B cell (primary cell): Measurements from ENCODE around the gene DNAH8. TPM values are rescaled to one million over a fixed set of nuclear protein-coding genes. Genes with fewer than 3 reads are reported as not detected.

Experiments
- ATAC-seq: fragments of 200-7000 bp; cut with Tn5 transposase; one replicate; pipeline ENCODE4 v1.10.0; 2021; ENCODE audit warnings: low read depth, mild to moderate bottlenecking, moderate number of reproducible peaks, moderate library complexity
- CTCF ChIA-PET: fragments of 350-600 bp; sonication (Branson Sonifier 250); formaldehyde crosslinking; loops from one replicate; lab custom pipeline; 2021; ENCODE audit warnings: antibody characterized with exemption, inconsistent platforms; lab: Charles Lee
- POLR2A ChIA-PET: fragments of 350-600 bp; sonication (Branson Sonifier 250); formaldehyde crosslinking; loops from one replicate; lab custom pipeline; 2021; ENCODE audit warnings: antibody characterized with exemption; lab: Charles Lee
- DNase-seq: peaks from one replicate; pipeline ENCODE4 v3.0.0; 2013
- H2AFZ ChIP-seq: 2 replicates; pipeline ENCODE4 v1.6.1; 2012; ENCODE audit warnings: mild to moderate bottlenecking, low read depth, low read length; ENCODE audit not compliant: insufficient read depth, poor library complexity, severe bottlenecking
- H3K27ac ChIP-seq, 2 donors: 1 replicate in 1 of 2; 2 replicates in 1 of 2; pipeline ENCODE4 v1.5.1; 2012 to 2013; ENCODE audit warnings: low read length in 2 of 2, mild to moderate bottlenecking in 2 of 2, moderate library complexity in 1 of 2
- H3K27me3 ChIP-seq, 4 experiments: fragments of 200-600 bp in 1 of 4; sonication (generic) in 1 of 4; replicated peaks in 1 of 4; 1 replicate in 2 of 4; 2 replicates in 2 of 4; pipeline versions ENCODE4 v1.6.1 to v1.7.0; 2013 to 2016; ENCODE audit warnings: low read length in 3 of 4, mild to moderate bottlenecking in 2 of 4, mixed read lengths in 1 of 4, moderate library complexity in 1 of 4; ENCODE audit not compliant: insufficient read depth in 4 of 4, control insufficient read depth in 3 of 4; ENCODE audit errors: control extremely low read depth in 1 of 4
- H3K36me3 ChIP-seq, 2 experiments: replicated peaks in 1 of 2; 1 replicate in 1 of 2; 2 replicates in 1 of 2; pipeline versions ENCODE4 v1.6.1 to v1.7.1; 2013; ENCODE audit warnings: low read length in 1 of 2; ENCODE audit not compliant: insufficient read depth in 2 of 2, control insufficient read depth in 1 of 2; ENCODE audit errors: control extremely low read depth in 1 of 2, extremely low read depth in 1 of 2
- H3K4me1 ChIP-seq, 2 donors: fragments of 200-600 bp in 1 of 2; sonication (generic) in 1 of 2; 1 replicate in 1 of 2; 2 replicates in 1 of 2; pipeline versions ENCODE4 v1.5.1 to v1.6.1; 2013 to 2017; ENCODE audit warnings: low read length in 2 of 2; ENCODE audit not compliant: control insufficient read depth in 2 of 2, insufficient read depth in 2 of 2
- H3K4me2 ChIP-seq: replicated peaks from 2 replicates; pipeline ENCODE3; 2012; ENCODE audit warnings: mild to moderate bottlenecking, low read depth, low read length; ENCODE audit not compliant: poor library complexity, severe bottlenecking
- H3K4me3 ChIP-seq, 5 experiments: fragments of 200-600 bp in 1 of 5; sonication (generic) in 1 of 5; 1 replicate in 3 of 5; 2 replicates in 2 of 5; pipeline versions ENCODE4 v1.5.1 to v1.7.0; 2011 to 2016; ENCODE audit warnings: low read length in 4 of 5, mild to moderate bottlenecking in 4 of 5, low read depth in 2 of 5, control low read depth in 1 of 5, moderate library complexity in 1 of 5; ENCODE audit not compliant: insufficient read depth in 1 of 5; ENCODE audit errors: control extremely low read depth in 1 of 5, extremely low read depth in 1 of 5
- H3K79me2 ChIP-seq: fragments of 200-600 bp; sonication (generic); one replicate; pipeline ENCODE4 v1.6.0; 2016; ENCODE audit warnings: low read length; ENCODE audit not compliant: control insufficient read depth, insufficient read depth
- H3K9ac ChIP-seq: fragments of 200-600 bp; sonication (generic); 2 replicates; pipeline ENCODE4 v1.6.1; 2017; ENCODE audit warnings: mild to moderate bottlenecking, low read length, moderate library complexity
- H3K9me3 ChIP-seq, 3 donors: one replicate each; pipeline versions ENCODE4 v1.6.1 to v1.7.1; 2013; ENCODE audit warnings: low read length in 2 of 3; ENCODE audit not compliant: control insufficient read depth in 2 of 3, insufficient read depth in 1 of 3; ENCODE audit errors: control extremely low read depth in 1 of 3
- H4K20me1 ChIP-seq: 2 replicates; pipeline ENCODE4 v1.6.0; 2012; ENCODE audit warnings: mild to moderate bottlenecking, low read length; ENCODE audit not compliant: insufficient read depth, control insufficient read depth, poor library complexity, severe bottlenecking
- H3K27ac Mint-ChIP-seq: one replicate; pipeline ENCODE4 v1.8.0; 2021; ENCODE audit warnings: mixed read lengths
- H3K27me3 Mint-ChIP-seq: one replicate; pipeline ENCODE4 v1.8.0; 2021; ENCODE audit warnings: mixed read lengths
- H3K4me1 Mint-ChIP-seq: one replicate; pipeline ENCODE4 v1.8.0; 2021; ENCODE audit warnings: mixed read lengths
- H3K4me3 Mint-ChIP-seq: one replicate; pipeline ENCODE4 v1.8.0; 2021; ENCODE audit warnings: mixed read lengths
- H3K9me3 Mint-ChIP-seq: one replicate; pipeline ENCODE4 v1.8.0; 2022; ENCODE audit warnings: mixed read lengths; ENCODE audit not compliant: insufficient read depth
- CTCF ChIP-seq: fragments of 200-600 bp; IDR thresholded peaks from one replicate; pipeline ENCODE4 v1.8.0; 2022; ENCODE audit warnings: antibody characterized with exemption, mild to moderate bottlenecking
- EZH2 ChIP-seq: IDR thresholded peaks from 2 replicates; pipeline ENCODE4 v1.6.1; 2012; ENCODE audit warnings: borderline replicate concordance, low read depth, mild to moderate bottlenecking, moderate library complexity, low read length; ENCODE audit not compliant: insufficient read depth, poor library complexity, severe bottlenecking
- WGBS: methylation state at CpG from one replicate; pipeline ENCODE4 v1.1.5; 2013; ENCODE audit warnings: missing lambda C conversion rate; ENCODE audit not compliant: insufficient coverage; 5-methylcytosine and 5-hydroxymethylcytosine counted together
- intact Hi-C: fragments of 100-400 bp; cut with micrococcal nuclease; formaldehyde crosslinking; loops from one replicate; pipeline ENCODE4 v1.10.0; 2022
- polyA plus RNA-seq: library from polyadenylated mRNA; depleted of rRNA; stranded (reverse); fragments of >200 nt; gene quantifications from 2 replicates; pipeline ENCODE4 v1.2.3, GENCODE V29; 2012
- total RNA-seq, 2 donors: library from RNA; stranded (reverse); fragments of 120-200 nt in 1 of 2; gene quantifications; 1 replicate in 1 of 2; 2 replicates in 1 of 2; pipeline versions ENCODE4 v1.2.3 to v1.2.4, GENCODE V29; 2013 to 2022

Gene DNAH8
- total and polyA plus RNA-seq, 2 donors (not counting 1 experiment from before 2014, with no cell fraction given): 0.69 to 1.1 TPM

- H4K20me1 ChIP-seq: no peaks in the 10 kb centered on the region
- H3K9ac ChIP-seq: no peak overlapping the region
- Mint-ChIP-seq H3K4me3 (no peak overlapping the region), H3K4me1 (no peaks in the 10 kb centered on the region), H3K27ac (no peak overlapping the region), H3K27me3 (peaks cover 44% of the 10 kb centered on the region), H3K9me3 (no peaks in the 10 kb centered on the region)
- POLR2A ChIA-PET: no interaction called here
- no peak for ATAC-seq
- intact Hi-C loops: no loop called here
- H3K27me3 ChIP-seq: peaks cover 0 to 4% (median 0%) of the 10 kb centered on the region in 4 experiments
- no peak overlapping the region for H3K4me3 ChIP-seq
- 89% methylated on average over 6 of the region's 7 CpGs for WGBS
- CTCF ChIA-PET: no interaction called here
- no peak overlapping the region for H3K27ac ChIP-seq
- TF ChIP-seq CTCF: no peak
- no peak for TF ChIP-seq EZH2
- DNase-seq: no peak
- H2AFZ ChIP-seq: no peak overlapping the region
- H3K4me2 ChIP-seq: no peak overlapping the region
- no peaks in the 10 kb centered on the region for H3K4me1 ChIP-seq
- no peaks in the 10 kb centered on the region for H3K79me2 ChIP-seq
- no peaks in the 10 kb centered on the region for H3K9me3 ChIP-seq
- no peaks in the 10 kb centered on the region for H3K36me3 ChIP-seq
These were observed 345.5 kb downstream of the DNAH8 start for GRCh38 chr6:39060467-39061160.

GRCh38 chr6:39061182-39061581, 346.1 kb downstream of the DNAH8 start:
- no peak for DNase-seq
- no peaks in the 10 kb centered on the region for H3K4me1 ChIP-seq
- WGBS: 73% methylated on average over 2 of the region's 6 CpGs
- no peak overlapping the region for H2AFZ ChIP-seq
- no peaks in the 10 kb centered on the region for H3K36me3 ChIP-seq
- no peak for TF ChIP-seq EZH2
- TF ChIP-seq CTCF: no peak
- H4K20me1 ChIP-seq: no peaks in the 10 kb centered on the region
- Mint-ChIP-seq H3K4me3 (no peak overlapping the region), H3K4me1 (no peaks in the 10 kb centered on the region), H3K27me3 (peaks cover 44% of the 10 kb centered on the region), H3K9me3 (no peaks in the 10 kb centered on the region), H3K27ac (no peak overlapping the region)
- peaks cover 0 to 4% (median 0%) of the 10 kb centered on the region in 4 experiments for H3K27me3 ChIP-seq
- POLR2A ChIA-PET: no interaction called here
- CTCF ChIA-PET: no interaction called here
- H3K9ac ChIP-seq: no peak overlapping the region
- no peak overlapping the region for H3K27ac ChIP-seq
- no peak for ATAC-seq
- H3K9me3 ChIP-seq: no peaks in the 10 kb centered on the region
- H3K79me2 ChIP-seq: no peaks in the 10 kb centered on the region
- intact Hi-C loops: no loop called here
- H3K4me2 ChIP-seq: no peak overlapping the region
- no peak overlapping the region for H3K4me3 ChIP-seq
